M059J (cell line): Measurements from ENCODE around the gene TPP1. TPM values are rescaled to one million over a fixed set of nuclear protein-coding genes. Genes with fewer than 3 reads are reported as not detected.
A peak's percentile ranks its signal among the peaks of the same experiment; 100 is the strongest.

Experiments used
- DNase-seq: peaks from one replicate; pipeline ENCODE4 v3.0.0-alpha.2; 2012; ENCODE audit warnings: low read depth
- total RNA-seq: library from RNA; depleted of rRNA; stranded (reverse); fragments of >200 nt; shearing (Covaris generic); gene quantifications from 2 replicates; pipeline ENCODE4 v1.2.3, GENCODE V29; 2014; rRNA removed

The TPP1 gene
- 57.4 and 94.6 TPM in 2 replicates for total RNA-seq

DNA sequence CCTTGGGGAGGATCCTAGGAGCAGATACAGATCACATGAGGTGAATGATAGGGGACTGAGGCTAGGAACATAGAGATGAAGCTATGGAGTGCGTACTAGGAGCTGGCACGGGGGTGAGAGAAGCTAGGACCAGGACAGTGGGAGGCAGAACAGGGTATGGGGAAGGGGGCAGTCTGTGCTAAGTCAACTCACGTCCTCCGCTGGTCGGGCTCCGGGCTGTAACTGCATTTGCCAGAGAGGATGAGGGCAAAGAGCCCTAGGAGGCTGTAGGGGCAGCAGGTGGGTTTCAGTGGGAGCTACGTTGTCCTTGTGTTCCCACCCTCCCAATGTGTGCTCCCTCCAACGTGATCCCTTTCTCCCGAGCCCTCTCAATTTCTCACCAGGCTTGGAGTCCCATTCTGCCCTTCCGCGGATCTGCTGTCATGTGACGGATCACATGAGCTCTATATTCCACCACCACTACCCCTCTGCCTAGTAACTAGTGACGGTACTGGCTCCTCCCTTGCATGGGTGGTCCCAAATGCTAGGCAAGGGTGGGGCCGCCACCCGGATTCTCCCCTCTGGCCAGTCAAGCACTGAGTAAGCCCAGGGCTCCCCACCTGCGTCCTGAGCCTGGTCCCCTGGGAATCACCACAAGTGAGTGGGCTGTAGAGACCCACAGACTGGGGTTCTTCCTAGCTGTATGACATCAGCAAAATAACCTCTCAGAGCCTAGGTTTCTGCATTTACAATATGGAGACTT lies at the start of gene TPP1:
Gene TPP1, minus strand, starts transcription at position 419 of the 742 bp plus-strand sequence. Its CDS starts 22 bp downstream, at position 397.
- DNase-seq, result peak; percentile 94

- DNase-seq, result peak; percentile 54
These were observed 48.6 kb upstream of the TPP1 start for GRCh38 chr11:6667733-6668374.

- DNase-seq, result no peak
These were observed 47.3 kb upstream of the TPP1 start for GRCh38 chr11:6666302-6667183.

DNA sequence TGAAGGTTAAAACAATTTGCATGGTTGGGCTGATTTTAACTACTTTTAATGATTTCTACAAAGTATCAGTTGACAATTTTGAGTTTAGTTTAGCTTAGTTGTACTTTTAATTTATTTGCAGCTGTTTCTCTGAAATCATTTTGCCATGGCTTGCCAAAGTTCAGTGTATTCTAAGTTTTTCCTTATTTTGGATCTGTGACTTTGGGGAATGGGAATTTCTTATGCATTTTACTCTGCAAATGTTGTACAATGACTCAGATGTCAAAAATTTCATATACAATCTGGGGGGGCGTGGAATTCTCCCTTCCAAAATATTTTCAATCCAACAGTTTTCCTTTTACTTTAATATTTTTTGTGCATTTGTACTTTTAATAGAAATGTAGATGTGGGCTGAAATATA lies 45.3 kb upstream of the TPP1 start:
- DNase-seq, result no peak

- DNase-seq, result no peak
These were observed 44.7 kb upstream of the TPP1 start for GRCh38 chr11:6663794-6664469.

DNA sequence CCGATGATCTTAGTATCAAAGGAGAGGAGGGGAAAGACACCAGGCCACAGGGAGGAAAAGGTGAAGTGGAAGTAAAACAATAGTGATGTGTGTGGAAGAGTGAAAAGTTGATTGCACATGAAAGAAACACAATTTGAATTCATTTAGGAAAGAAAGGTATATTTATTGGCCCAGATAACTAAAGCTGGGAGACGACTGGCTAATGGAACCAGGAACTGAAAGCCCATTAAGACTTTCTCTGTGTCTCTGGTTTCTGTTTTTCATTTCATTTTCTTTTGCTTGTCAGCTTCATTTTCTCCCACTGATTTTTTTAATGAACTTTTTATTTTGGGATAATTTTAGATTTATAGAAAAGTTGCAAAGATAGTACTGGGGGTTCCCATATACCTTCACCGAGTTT lies 41.5 kb upstream of the TPP1 start:
- DNase-seq, result no peak

- DNase-seq, result no peak
These were observed 39.4 kb upstream of the TPP1 start for GRCh38 chr11:6658647-6659046.

GRCh38 chr11:6657346-6657745 lies 38.1 kb upstream of the TPP1 start:
- peak; percentile 36 for DNase-seq

GRCh38 chr11:6656936-6657335 lies 37.7 kb upstream of the TPP1 start:
- DNase-seq, result no peak

DNA sequence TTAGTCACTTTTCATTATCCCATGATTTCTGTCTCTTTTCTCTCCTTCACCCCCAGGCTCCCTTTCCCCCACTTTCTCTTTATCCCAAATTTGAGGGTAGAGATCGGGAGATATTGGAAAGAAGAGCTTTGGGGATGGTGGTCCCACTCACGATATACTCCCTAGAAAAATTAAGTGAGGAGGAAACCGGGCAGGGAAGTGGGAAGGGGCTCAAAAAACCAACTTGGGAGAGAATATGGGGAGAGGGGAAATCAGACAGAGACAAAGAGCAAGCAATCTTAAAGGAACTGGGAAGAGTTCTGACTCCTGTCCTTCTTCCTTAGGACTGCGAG lies 37.3 kb upstream of the TPP1 start:
- no peak for DNase-seq

DNA sequence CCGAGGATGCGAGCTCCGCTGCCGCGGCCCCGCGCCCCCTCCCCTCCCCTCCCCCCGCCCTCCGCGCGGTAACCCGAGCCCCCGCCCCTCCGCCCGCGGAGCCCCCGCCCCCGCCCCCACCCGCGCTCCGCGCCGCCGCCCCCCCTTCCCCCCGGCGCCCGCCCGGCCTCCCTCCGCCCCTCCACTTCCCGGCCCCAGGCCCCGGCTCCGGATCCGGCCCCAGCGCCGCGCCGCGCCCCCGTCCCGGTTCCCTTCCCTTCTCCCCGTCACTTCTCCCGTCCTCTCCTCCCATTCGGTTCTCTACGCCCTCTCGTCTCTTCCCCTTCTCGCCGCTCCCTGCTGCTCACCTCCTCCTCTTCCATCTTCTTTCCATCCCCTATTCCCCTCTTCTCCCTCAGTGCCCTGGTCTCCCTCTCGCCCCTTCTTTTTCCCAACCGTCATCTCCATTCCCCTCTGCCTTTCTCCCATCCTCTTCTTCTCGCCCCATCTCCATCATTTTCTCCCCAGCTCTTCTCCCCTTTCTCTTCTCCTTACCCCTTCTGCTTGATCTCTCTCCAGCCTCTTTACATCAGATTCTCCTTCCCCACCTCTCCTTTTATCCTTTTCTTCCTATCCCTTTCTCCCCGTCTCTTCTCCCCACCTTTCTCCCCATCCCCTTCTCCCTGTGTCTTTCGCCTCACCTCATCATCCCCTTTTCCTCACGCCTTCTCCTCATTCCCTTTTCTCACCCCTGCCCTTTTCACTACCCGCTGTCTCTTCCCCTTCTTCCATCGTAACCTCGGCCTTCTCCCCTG lies 36.8 kb upstream of the TPP1 start, which contains the start of gene DCHS1:
Gene DCHS1, minus strand, starts transcription at position 20 of the 794 bp plus-strand sequence. CDS start 14,196 bp downstream, outside the sequence.
- DNase-seq, result no peak

GRCh38 chr11:6655020-6655789 lies 36.0 kb upstream of the TPP1 start:
- DNase-seq, result no peak

DNA sequence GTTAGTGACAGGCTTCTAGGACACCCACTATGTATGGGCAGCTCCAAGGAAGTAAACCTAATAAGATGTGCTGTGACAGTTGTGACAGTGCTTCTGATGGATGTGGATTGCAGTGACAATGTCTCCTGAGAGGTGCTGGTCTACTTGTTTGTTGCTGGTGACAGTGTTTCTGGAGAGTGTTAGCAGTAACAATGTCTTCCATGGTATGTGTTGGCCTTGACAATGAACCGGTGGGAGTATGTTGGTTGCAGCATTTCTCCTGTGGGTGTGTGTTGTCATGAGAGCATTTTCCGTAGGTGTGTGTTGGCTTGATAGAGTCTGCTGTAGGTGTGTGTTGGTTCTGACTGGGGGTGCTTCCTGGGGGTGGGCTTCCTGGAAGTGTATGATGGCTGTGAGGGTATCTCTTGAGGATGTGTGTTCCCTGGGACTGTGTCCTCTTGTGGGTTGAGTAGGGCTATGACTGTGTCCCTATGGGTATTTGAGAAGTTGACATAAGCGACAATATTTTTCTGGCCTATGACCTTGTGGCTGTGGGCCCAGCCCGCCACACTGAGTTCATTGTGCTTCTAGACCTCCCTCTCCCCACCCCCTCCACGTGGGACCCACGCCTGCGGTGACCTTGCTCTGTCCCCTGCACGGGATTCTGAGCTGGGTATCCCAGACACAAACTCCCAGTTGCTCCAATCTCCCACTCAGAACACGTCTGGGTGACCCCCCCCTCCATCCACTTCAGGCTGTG lies 35.2 kb upstream of the TPP1 start:
- DNase-seq, result no peak

DNA sequence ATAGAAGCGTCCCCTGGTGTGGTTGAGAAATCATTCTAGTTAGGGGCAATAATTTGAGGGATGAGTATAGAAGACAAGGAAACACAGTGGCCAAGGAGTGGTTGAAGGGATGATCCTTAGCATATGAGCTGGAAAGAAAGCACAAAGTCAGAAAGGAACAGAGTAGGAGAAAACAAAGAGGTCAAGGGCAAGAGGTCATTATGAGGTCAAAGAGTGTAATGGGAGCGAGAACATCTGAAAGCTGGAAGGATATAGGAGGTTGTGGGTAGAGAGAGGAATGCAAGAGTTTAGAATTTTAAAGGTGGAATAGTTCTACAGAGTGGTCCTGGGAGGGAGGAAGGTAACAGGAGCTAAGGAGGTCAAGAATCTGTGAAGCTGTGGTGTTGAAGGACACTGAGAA lies 34.4 kb upstream of the TPP1 start:
- no peak for DNase-seq

DNA sequence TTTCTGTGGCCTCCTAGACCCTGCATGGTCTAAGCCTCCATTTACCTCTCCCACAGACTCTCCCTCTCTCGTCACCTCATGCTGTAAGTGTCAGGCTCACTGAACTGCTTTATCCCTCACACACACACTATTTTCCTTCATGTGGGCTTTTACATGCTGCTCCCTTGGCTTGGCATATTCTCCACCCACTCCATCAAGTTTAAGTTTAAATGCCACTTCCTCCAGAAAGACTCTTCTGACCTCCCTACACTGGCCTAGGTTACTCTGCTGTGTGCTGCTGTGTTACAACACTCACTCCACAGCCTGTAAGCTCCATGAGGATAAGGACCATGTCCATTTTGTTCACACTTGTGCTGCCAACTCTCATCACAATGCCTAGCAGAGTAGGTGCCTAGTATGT lies 33.9 kb upstream of the TPP1 start:
- DNase-seq, result no peak

- no peak for DNase-seq
These were observed 33.0 kb upstream of the TPP1 start for GRCh38 chr11:6652182-6652581.

- peak; percentile 55 for DNase-seq
These were observed 31.8 kb upstream of the TPP1 start for GRCh38 chr11:6650980-6651379.

DNA sequence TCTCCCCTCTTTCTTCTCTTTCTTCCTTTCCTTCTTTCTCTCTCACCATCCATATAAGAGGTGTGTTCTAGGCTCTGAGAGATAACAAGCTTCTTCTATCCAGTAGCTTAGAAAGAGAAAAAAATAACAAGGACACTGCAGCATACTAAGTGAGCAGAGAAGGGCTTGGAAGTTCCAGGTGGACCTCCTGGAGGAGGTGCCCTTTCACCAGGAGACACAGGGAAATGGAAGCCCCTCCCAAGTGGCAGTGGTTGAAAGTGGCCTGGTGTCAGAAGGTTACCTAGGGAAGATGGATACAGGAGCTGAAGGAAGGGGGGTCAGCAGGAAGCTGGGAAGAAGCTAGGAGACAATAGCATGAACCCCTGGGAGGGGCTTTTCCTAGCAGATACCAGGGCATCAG lies 30.9 kb upstream of the TPP1 start:
- no peak for DNase-seq

- no peak for DNase-seq
These were observed 29.3 kb upstream of the TPP1 start for GRCh38 chr11:6648501-6648900.

DNA sequence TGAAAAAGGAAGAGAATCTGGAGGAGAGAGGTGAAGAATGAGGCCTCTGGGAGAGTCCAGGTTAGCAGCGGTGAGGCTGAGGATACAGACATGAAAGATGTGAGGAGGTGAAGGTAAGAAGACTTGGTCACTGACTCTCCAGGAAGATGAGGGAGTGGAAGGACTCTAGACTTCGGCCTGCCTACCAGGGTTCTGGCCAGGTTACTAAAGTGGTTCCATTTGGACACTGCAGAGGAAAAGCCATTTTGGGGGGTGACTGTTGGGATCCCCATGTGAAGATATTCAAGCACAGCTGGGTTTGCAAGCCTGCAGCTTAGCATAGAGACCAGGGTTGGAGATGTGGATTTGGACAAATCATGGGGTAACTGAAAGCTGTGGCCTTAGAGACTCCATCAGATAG lies 28.6 kb upstream of the TPP1 start:
- DNase-seq, result no peak
